Spleen (tissue), 11 donors: ENCODE data around the gene TAOK2. TPM values are rescaled to one million over a fixed set of nuclear protein-coding genes. Genes with fewer than 3 reads are reported as not detected.

Source experiments
- DNase-seq: peaks from one replicate; pipeline ENCODE4 v3.0.0-alpha.2; 2020
- H3K27ac ChIP-seq, 8 donors: fragments of 200-600 bp; sonication (generic) in 7 of 8; 1 replicate in 4 of 8; 2 replicates in 4 of 8; pipeline versions ENCODE4 v1.5.0 to v1.8.0; 2016 to 2021; ENCODE audit warnings: inconsistent platforms in 4 of 8, mild to moderate bottlenecking in 4 of 8, moderate library complexity in 1 of 8
- H3K27me3 ChIP-seq, 7 donors: fragments of 200-600 bp; sonication (generic) in 6 of 7; replicated peaks in 1 of 7; 1 replicate in 4 of 7; 2 replicates in 3 of 7; pipeline versions ENCODE4 v1.5.0 to v1.8.0; 2016 to 2021; ENCODE audit warnings: inconsistent platforms in 3 of 7, mild to moderate bottlenecking in 1 of 7
- H3K36me3 ChIP-seq, 6 donors: fragments of 200-600 bp; sonication (generic) in 5 of 6; 1 replicate in 4 of 6; 2 replicates in 2 of 6; pipeline versions ENCODE4 v1.5.0 to v1.8.0; 2016 to 2021; ENCODE audit warnings: inconsistent platforms in 2 of 6
- H3K4me1 ChIP-seq, 6 donors: fragments of 200-600 bp; sonication (generic) in 5 of 6; 1 replicate in 3 of 6; 2 replicates in 3 of 6; pipeline versions ENCODE4 v1.5.0 to v1.8.0; 2016 to 2021; ENCODE audit warnings: inconsistent platforms in 3 of 6
- H3K4me3 ChIP-seq, 8 donors: fragments of 200-600 bp; sonication (generic) in 7 of 8; 1 replicate in 4 of 8; 2 replicates in 4 of 8; pipeline versions ENCODE4 v1.5.0 to v1.8.0; 2016 to 2021; ENCODE audit warnings: inconsistent platforms in 4 of 8, mild to moderate bottlenecking in 4 of 8, moderate library complexity in 2 of 8
- H3K9me3 ChIP-seq, 8 donors: fragments of 200-600 bp; sonication (generic) in 7 of 8; 1 replicate in 4 of 8; 2 replicates in 4 of 8; pipeline versions ENCODE4 v1.5.0 to v1.8.0; 2016 to 2021; ENCODE audit warnings: inconsistent platforms in 4 of 8
- POLR2A ChIP-seq, 3 donors: fragments of 450-650 bp; IDR thresholded peaks; one replicate each; pipeline ENCODE4 v1.5.1; 2017; ENCODE audit warnings: antibody characterized with exemption in 3 of 3, mild to moderate bottlenecking in 1 of 3
- POLR2AphosphoS5 ChIP-seq, 3 donors: sonication (generic); formaldehyde crosslinking; IDR thresholded peaks; one replicate each; pipeline ENCODE4 v1.5.1; 2017; ENCODE audit warnings: antibody characterized with exemption in 3 of 3
- WGBS, 5 donors: extraction: QIAGEN DNeasy Blood & Tissue Kit in 3 of 5; methylation state at CpG; one replicate each; pipeline versions ENCODE4 v1.1.5 to v1.1.7; 2013 to 2018; 5-methylcytosine and 5-hydroxymethylcytosine counted together
- intact Hi-C: fragments of 100-400 bp; cut with DNase I; formaldehyde crosslinking; loops from one replicate; pipeline ENCODE4 v1.15.0; 2023; ENCODE audit warnings: low total_unique reads
- polyA plus RNA-seq, 3 donors: library from polyadenylated mRNA; stranded (reverse); fragments of 200-250 nt; gene quantifications; one replicate each; pipeline ENCODE4 v1.2.1, GENCODE V29; 2013
- total RNA-seq, 7 donors: library from RNA; depleted of rRNA in 3 of 7; stranded (reverse); fragments of >200 nt in 3 of 7; fragmentation: NEBNext Ultra II Directional in 4 of 7; extraction: Animal tissue kit (Norgen Biotek cat#: 25700) in 4 of 7; gene quantifications; one replicate each; pipeline versions ENCODE4 v1.1.0 to v1.2.1, GENCODE V29; 2016 to 2021
- TF ChIP-seq, protein P1 (sequence below), 11 experiments: fragments of 200-600 bp in 7 of 11; fragments of 450-650 bp in 4 of 11; sonication (generic) in 4 of 11; IDR thresholded peaks in 8 of 11; conservative IDR thresholded peaks in 3 of 11; 1 replicate in 7 of 11; 2 replicates in 4 of 11; pipeline versions ENCODE4 v1.4.0 to v1.8.0; 2016 to 2021; ENCODE audit warnings: antibody characterized with exemption in 11 of 11, inconsistent platforms in 4 of 11, mild to moderate bottlenecking in 1 of 11
- donor health status: healthy with polysubstance abuse.
- donor health status: DM: no; HTN: no; CAD: no; lungs with moderate emphysema.
- donor health status: DM: no; HTN: no; CAD: no.
- donor health status: Bipolar disorder and iron deficiency.
- donor health status: healthy.
- donor health status: DM: no; HTN: no; CAD: no.
- donor health status: DM: yes; HTN: yes; CAD: no.

Gene TAOK2
- total and polyA plus RNA-seq, 10 donors = 13.2 to 96.5 (median 71.6) TPM

DNA sequence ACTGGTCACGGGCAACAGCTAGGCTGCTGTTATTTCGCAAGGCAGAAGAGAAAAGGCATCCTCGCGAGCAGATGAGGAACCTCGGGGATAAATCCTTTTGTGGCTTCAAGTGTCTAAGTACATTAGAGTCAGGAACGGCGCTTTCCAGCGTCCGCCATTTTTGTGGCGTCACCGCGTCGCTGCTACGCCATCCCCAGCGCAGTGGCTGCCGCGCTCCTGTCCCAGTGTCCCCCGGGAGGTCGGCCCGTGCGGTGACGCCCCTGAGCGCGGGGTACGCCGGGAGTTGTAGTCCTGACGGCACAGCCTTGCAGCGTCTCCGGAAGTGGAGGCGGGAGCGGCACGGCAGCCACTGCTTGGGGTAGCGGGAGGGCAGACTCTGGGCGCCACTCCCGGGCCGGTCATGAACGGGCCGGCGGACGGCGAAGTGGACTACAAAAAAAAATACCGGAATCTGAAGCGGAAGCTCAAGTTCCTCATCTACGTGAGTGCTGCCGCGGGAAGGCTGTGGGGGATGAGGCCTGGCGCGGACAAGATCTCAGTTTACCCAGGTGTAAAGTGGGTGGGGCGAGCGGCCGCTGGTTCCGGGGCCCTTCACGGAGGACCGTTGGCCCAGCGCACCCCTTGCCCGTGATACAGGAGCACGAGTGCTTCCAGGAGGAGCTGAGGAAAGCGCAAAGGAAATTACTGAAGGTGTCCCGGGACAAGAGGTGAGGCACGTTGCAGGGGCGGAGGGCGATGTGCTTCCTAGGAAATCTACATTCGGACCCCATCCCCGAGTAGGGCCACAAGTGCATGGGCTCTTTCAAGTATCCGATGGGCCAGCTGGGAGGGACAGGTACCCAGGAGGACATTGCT lies 22.5 kb downstream of the TAOK2 start, which contains the start of gene INO80E:
Gene INO80E (plus strand): TSS at position 331 of the 855 bp plus-strand sequence. CDS start 70 bp downstream, at position 401.
- Histone ChIP-seq H3K36me3 (peaks cover 0 to 68% (median 33%) of the 10 kb centered on the region in 6 donors), H3K27ac (peak within 1 kb of the TSS; percentile 78 to 97 (median 94)), H3K9me3 (no peaks in the 10 kb centered on the region), H3K4me1 (peaks cover 18 to 46% (median 33%) of the 10 kb centered on the region in 6 donors), H3K4me3 (peak within 1 kb of the TSS; percentile 57 to 99 (median 84)), H3K27me3 (no peaks in the 10 kb centered on the region)
- WGBS, 5 donors = 0 to 1% (median 0%) methylated on average over 38 to 65 of the region's 65 CpGs
- TF ChIP-seq POLR2AphosphoS5 (IDR thresholded peaks at IDR 0.05) (peak; percentile 87 to 96 (median 88)), POLR2A (IDR thresholded peaks at IDR 0.05) (peak in 1 of 3 donors; percentile 55)
- TF ChIP-seq, protein P1, sequence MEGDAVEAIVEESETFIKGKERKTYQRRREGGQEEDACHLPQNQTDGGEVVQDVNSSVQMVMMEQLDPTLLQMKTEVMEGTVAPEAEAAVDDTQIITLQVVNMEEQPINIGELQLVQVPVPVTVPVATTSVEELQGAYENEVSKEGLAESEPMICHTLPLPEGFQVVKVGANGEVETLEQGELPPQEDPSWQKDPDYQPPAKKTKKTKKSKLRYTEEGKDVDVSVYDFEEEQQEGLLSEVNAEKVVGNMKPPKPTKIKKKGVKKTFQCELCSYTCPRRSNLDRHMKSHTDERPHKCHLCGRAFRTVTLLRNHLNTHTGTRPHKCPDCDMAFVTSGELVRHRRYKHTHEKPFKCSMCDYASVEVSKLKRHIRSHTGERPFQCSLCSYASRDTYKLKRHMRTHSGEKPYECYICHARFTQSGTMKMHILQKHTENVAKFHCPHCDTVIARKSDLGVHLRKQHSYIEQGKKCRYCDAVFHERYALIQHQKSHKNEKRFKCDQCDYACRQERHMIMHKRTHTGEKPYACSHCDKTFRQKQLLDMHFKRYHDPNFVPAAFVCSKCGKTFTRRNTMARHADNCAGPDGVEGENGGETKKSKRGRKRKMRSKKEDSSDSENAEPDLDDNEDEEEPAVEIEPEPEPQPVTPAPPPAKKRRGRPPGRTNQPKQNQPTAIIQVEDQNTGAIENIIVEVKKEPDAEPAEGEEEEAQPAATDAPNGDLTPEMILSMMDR (IDR thresholded peaks at IDR 0.05 in 8 of 11, conservative IDR thresholded peaks at IDR 0.05 in 3 of 11) = peak in 5 of 11 experiments; percentile 5 to 54 (median 49)
- intact Hi-C loops = loop anchor here (2.0 kb wide), 1 partner anchor 21 kb away; no protein-coding TSS in a partner anchor
- peak; percentile 100 for DNase-seq

DNA sequence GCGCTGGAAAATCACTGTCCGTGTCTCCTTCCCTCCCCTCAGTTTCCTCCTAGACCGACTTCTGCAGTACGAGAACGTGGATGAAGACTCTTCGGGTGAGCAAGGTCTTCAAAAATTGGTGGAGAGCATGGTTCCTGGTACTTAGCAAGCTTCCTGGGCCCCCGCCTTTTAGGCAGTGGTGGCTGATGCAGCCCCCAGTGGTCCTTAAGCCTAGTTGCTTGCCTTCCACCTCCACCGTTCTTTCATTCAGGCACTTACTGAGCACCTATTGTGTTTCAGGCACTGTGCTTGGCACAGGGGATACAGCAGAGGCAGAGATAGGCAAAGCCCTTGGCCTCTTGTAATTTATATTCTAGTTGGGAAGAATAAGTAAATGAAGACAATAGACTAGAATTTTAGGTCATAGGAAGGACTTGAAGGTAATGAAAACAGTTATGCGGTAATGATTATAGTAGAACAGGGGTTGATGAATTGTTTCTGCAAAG lies 23.1 kb downstream of the TAOK2 start:
- Histone ChIP-seq H3K27me3 (no peaks in the 10 kb centered on the region), H3K4me1 (peaks cover 18 to 46% (median 33%) of the 10 kb centered on the region in 6 donors), H3K36me3 (peaks cover 0 to 68% (median 30%) of the 10 kb centered on the region in 6 donors), H3K9me3 (no peaks in the 10 kb centered on the region), H3K4me3 (peak overlapping the region; percentile 57 to 99 (median 84)), H3K27ac (peak overlapping the region in 7 of 8 donors; percentile 78 to 97 (median 95))
- TF ChIP-seq POLR2AphosphoS5 (IDR thresholded peaks at IDR 0.05) (no peak), POLR2A (IDR thresholded peaks at IDR 0.05) (no peak)
- TF ChIP-seq, protein P1 (IDR thresholded peaks at IDR 0.05 in 8 of 11, conservative IDR thresholded peaks at IDR 0.05 in 3 of 11) = no peak
- peak; percentile 70 for DNase-seq
- intact Hi-C loops = no loop called here
- 13 to 23% (median 20%) methylated on average over 8 to 9 of the region's 9 CpGs for whole genome bisulfite sequencing, 5 donors

DNA sequence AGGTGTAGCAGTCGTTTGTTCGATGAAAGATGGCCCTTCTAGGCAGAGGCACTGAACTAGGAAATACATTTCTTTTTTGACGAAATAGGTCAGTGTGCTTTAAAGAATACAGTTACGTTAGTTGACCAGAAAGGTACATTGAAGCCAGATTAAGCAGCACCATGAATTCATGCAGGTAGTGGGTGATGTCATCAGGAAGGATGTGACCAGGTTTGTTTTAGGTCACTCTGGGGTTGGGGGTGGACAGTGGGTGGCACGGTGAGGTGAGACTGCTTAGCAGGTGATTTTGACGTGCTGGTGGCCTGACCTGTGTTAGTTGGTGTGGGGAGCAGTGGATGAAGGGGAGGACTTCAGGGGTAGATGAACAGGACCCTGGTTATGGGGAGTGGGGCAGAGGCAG lies 25.9 kb downstream of the TAOK2 start:
- 87 to 95% (median 91%) methylated on average over 6 of the region's 6 CpGs for WGBS, 5 donors
- intact Hi-C loops = loop anchor here (5.0 kb wide), 1 partner anchor 37 kb away; the partner anchor contains the start of gene TMEM219
- H3K36me3 ChIP-seq = peaks cover 0 to 74% (median 20%) of the 10 kb centered on the region in 6 donors
- H3K27me3 ChIP-seq = no peaks in the 10 kb centered on the region
- peak; percentile 39 for DNase-seq
- TF ChIP-seq POLR2A (IDR thresholded peaks at IDR 0.05) = no peak
- TF ChIP-seq, protein P1 (IDR thresholded peaks at IDR 0.05 in 8 of 11, conservative IDR thresholded peaks at IDR 0.05 in 3 of 11) = no peak
- TF ChIP-seq POLR2AphosphoS5 (IDR thresholded peaks at IDR 0.05) = no peak
- H3K27ac ChIP-seq = no peak overlapping the region
- H3K4me1 ChIP-seq = peaks cover 12 to 33% (median 25%) of the 10 kb centered on the region in 6 donors
- H3K4me3 ChIP-seq = no peak overlapping the region
- no peaks in the 10 kb centered on the region for H3K9me3 ChIP-seq
